H1 (cell line): Measurements from ENCODE around the gene ERP44. TPM values are rescaled to one million over a fixed set of nuclear protein-coding genes. Genes with fewer than 3 reads are reported as not detected.
A peak's percentile ranks its signal among the peaks of the same experiment; 100 is the strongest.

Experiments used
- BRCA1 ChIP-seq: IDR thresholded peaks from 2 replicates; pipeline ENCODE4 v1.6.1; 2012; ENCODE audit warnings: low read depth, low read length, improper control_type of control experiment
- CEBPB ChIP-seq: IDR thresholded peaks from 2 replicates; pipeline ENCODE4 v1.6.1; 2012; ENCODE audit warnings: low read depth, low read length
- CHD1 ChIP-seq: IDR thresholded peaks from 2 replicates; pipeline ENCODE4 v1.6.1; 2012; ENCODE audit warnings: low read depth, low read length, improper control_type of control experiment
- CTBP2 ChIP-seq: IDR thresholded peaks from 2 replicates; pipeline ENCODE4 v1.7.0; 2011; ENCODE audit warnings: borderline replicate concordance, mild to moderate bottlenecking, moderate library complexity, mixed read lengths, low read length; ENCODE audit not compliant: insufficient read depth, insufficient read length
- E2F6 ChIP-seq: IDR thresholded peaks from 2 replicates; pipeline ENCODE4 v1.6.1; 2012; ENCODE audit warnings: inconsistent platforms
- GABPA ChIP-seq: IDR thresholded peaks from 2 replicates; pipeline ENCODE4 v1.6.1; 2011; ENCODE audit warnings: mild to moderate bottlenecking, low read length, moderate library complexity, borderline replicate concordance; ENCODE audit not compliant: insufficient read depth
- JUN ChIP-seq: IDR thresholded peaks from 2 replicates; pipeline ENCODE4 v1.6.1; 2011; ENCODE audit warnings: low read depth, mild to moderate bottlenecking, improper control_type of control experiment, low read length
- JUND ChIP-seq: IDR thresholded peaks from 2 replicates; pipeline ENCODE4 v1.6.1; 2011; ENCODE audit warnings: mild to moderate bottlenecking, improper control_type of control experiment, low read length
- MAFK ChIP-seq: IDR thresholded peaks from 2 replicates; pipeline ENCODE4 v1.6.1; 2012; ENCODE audit warnings: low read depth, mild to moderate bottlenecking, improper control_type of control experiment, low read length
- NRF1 ChIP-seq: IDR thresholded peaks from 2 replicates; pipeline ENCODE4 v1.6.1; 2011; ENCODE audit warnings: mild to moderate bottlenecking, low read depth, low read length, improper control_type of control experiment
- RBBP5 ChIP-seq: IDR thresholded peaks from 2 replicates; pipeline ENCODE4 v1.7.1; 2012; ENCODE audit warnings: low read depth, mild to moderate bottlenecking, inconsistent platforms, low read length, moderate library complexity, borderline replicate concordance
- RXRA ChIP-seq: IDR thresholded peaks from 2 replicates; pipeline ENCODE4 v1.6.1; 2011; ENCODE audit warnings: low read depth, mild to moderate bottlenecking, low read length, moderate library complexity; ENCODE audit not compliant: insufficient read depth
- SIX5 ChIP-seq: IDR thresholded peaks from 2 replicates; pipeline ENCODE4 v1.6.1; 2011; ENCODE audit warnings: mild to moderate bottlenecking, low read depth, low read length
- SP4 ChIP-seq: IDR thresholded peaks from 2 replicates; pipeline ENCODE4 v1.6.1; 2012; ENCODE audit warnings: low read length, inconsistent platforms
- SRF ChIP-seq: IDR thresholded peaks from 2 replicates; pipeline ENCODE4 v1.6.1; 2011; ENCODE audit warnings: mild to moderate bottlenecking, low read depth, low read length, moderate library complexity
- TCF12 ChIP-seq: IDR thresholded peaks from 2 replicates; pipeline ENCODE4 v1.6.1; 2011; ENCODE audit warnings: low read depth, mild to moderate bottlenecking, low read length
- polyA plus RNA-seq, 7 experiments: library from polyadenylated mRNA; depleted of rRNA in 3 of 7; stranded (reverse) in 5 of 7; unstranded in 2 of 7; fragments of >200 nt in 5 of 7; fragments of 200-250 nt in 2 of 7; gene quantifications; 1 replicate in 5 of 7; 2 replicates in 1 of 7; 4 replicates in 1 of 7; pipeline versions ENCODE4 v1.2.1 to v1.2.3, GENCODE V29; 2011 to 2013; ENCODE audit warnings: missing spikeins in 2 of 7, mixed read lengths in 2 of 7
- total RNA-seq: library from RNA; stranded (reverse); fragmentation: NEBNext Ultra II Directional; extraction: Animal tissue kit (Norgen Biotek cat#: 25700); gene quantifications from 2 replicates; pipeline ENCODE4 v1.2.1, GENCODE V29; 2021

Gene ERP44
- total and polyA plus RNA-seq, 2 of the 8 experiments (the other 6 are each of a cell fraction or from before 2014, with no cell fraction given) = 5.7 to 15.6 TPM

GRCh38 chr9:99966716-99967115 is 132.1 kb downstream of the ERP44 start (continued):
- TF ChIP-seq E2F6 (no peak), RBBP5 (no peak), JUN (peak; percentile 40; the same call in 1 of the 2 replicates), CHD1 (no peak), JUND (peak; percentile 88), SP4 (no peak), TCF12 (peak; percentile 77), MAFK (peak; percentile 24; the same call in 1 of the 2 replicates), CEBPB (no peak), SIX5 (no peak), SRF (no peak), CTBP2 (no peak), RXRA (no peak), BRCA1 (no peak), GABPA (no peak), NRF1 (no peak)
